GM18861 (cell line): Measurements from ENCODE around the gene CACNA1F.

Experiments
- ATAC-seq: cut with Tn5 transposase; IDR thresholded peaks from one replicate; pipeline ENCODE4 v1.9.1; 2021; ENCODE audit not compliant: unreplicated experiment

CACNA1F gene

GRCh38 chrX:49233176-49233575 lies at the start of gene CACNA1F:
TSS of gene CACNA1F (minus strand) at chrX:49233340. CDS start at chrX:49233309, 31 bp downstream.
- ATAC-seq = no peak

- no peak for ATAC-seq
Measured at GRCh38 chrX:49282647-49283011, 49.5 kb upstream of the CACNA1F start.

DNA sequence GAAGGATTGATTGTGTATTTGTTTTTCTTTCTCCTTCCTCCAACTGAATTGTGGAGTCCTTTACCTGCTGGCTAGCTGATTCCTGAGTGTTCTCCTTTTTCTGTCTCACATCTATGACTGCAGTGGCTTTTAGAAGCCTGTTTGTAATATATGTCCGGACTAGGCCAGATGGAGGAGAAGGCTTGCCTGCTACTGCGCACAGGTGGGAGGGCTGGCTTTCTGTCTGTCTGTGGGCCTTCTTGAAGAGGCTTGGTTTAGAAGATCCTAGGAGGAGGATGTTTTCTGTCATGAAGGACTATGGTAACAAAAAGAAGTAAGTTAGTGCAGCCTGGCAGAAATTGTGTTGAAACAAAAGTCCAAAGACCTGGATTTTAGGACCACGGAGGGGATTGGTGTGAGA lies 44.9 kb upstream of the CACNA1F start:
- ATAC-seq = no peak

GRCh38 chrX:49277535-49277830 lies 44.3 kb upstream of the CACNA1F start:
- no peak for ATAC-seq

- no peak for ATAC-seq
Measured at GRCh38 chrX:49276671-49277534, 43.8 kb upstream of the CACNA1F start.

GRCh38 chrX:49276207-49276606 lies 43.1 kb upstream of the CACNA1F start:
- no peak for ATAC-seq

- ATAC-seq = no peak
Measured at GRCh38 chrX:49273181-49273727, 40.1 kb upstream of the CACNA1F start.

DNA sequence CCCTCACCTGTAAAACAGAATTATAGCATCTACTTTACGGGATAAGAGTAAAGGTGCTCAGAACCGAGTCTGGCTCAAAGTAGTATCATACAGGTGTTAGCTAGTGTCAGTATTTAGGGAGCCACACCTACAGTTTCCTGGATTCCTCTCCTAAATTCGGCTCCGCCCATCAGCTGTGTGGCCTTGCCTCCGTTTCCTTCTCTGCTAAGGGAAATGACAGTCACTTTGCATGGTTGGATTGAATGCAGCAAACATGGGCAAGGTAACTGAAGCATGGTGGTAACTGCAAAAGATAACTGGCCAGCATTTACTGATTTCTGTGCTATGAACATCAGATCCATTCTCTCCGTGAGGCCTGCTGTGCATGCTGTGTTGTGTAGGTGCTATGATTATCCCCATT lies 39.3 kb upstream of the CACNA1F start:
- no peak for ATAC-seq

GRCh38 chrX:49271341-49271740 lies 38.2 kb upstream of the CACNA1F start:
- no peak for ATAC-seq

- ATAC-seq = no peak
Measured at GRCh38 chrX:49270249-49270921, 37.2 kb upstream of the CACNA1F start.

- peak; percentile 15 for ATAC-seq
Measured at GRCh38 chrX:49269767-49270248, 36.7 kb upstream of the CACNA1F start, which contains the start of gene PPP1R3F. TSS of gene PPP1R3F (plus strand) at chrX:49269793. CDS start at chrX:49269870, 77 bp downstream.

GRCh38 chrX:49269010-49269766 lies 36.0 kb upstream of the CACNA1F start:
- ATAC-seq = peak; percentile 77

DNA sequence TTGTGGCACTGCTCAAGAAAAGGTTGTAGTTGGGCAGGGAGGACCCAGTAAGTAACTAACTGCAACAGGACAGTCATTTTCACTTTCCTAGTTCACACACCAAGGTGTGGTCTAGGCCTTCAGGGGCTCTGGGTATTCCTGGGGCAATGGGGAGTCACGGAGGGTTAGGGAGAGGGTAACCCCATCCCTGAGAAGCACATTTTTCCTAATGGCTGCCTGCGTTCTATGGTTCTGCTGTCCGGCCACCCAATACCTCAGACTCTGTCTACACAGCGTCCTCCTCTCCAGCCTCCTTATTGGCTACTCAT lies 35.5 kb upstream of the CACNA1F start:
- ATAC-seq = no peak

GRCh38 chrX:49266523-49267445 lies 33.6 kb upstream of the CACNA1F start:
- ATAC-seq = no peak

GRCh38 chrX:49264460-49264859 lies 31.3 kb upstream of the CACNA1F start, which contains the start of gene FOXP3:
TSS of gene FOXP3 (minus strand) at chrX:49264710. CDS start at chrX:49258505, 6,205 bp downstream.
- no peak for ATAC-seq

GRCh38 chrX:49263631-49264030 lies 30.5 kb upstream of the CACNA1F start:
- ATAC-seq = no peak

GRCh38 chrX:49262603-49263002 lies 29.5 kb upstream of the CACNA1F start:
- no peak for ATAC-seq

- no peak for ATAC-seq
Measured at GRCh38 chrX:49260221-49260985, 27.3 kb upstream of the CACNA1F start.

- ATAC-seq = no peak
Measured at GRCh38 chrX:49258749-49259124, 25.6 kb upstream of the CACNA1F start.
